ENCODE measurements around the gene CCDC92. TPM values are rescaled to one million over a fixed set of nuclear protein-coding genes. Genes with fewer than 3 reads are reported as not detected.
"Not testable (repeated sequence)": the region's sequence is repeated elsewhere in the genome, so short reads cannot be mapped to it uniquely, and the experiment has no call there.

The CCDC92 gene
- total RNA-seq, 1 donor from 2014 or later = 55.1 TPM

- Mint-ChIP-seq H3K4me1 (ENCODE audit: unreplicated experiment) (peaks cover 40% of the 10 kb centered on the region), H3K4me3 (ENCODE audit: unreplicated experiment) (no peak overlapping the region), H3K36me3 (ENCODE audit: unreplicated experiment) (peaks cover 21% of the 10 kb centered on the region), H3K9me3 (ENCODE audit: unreplicated experiment) (no peaks in the 10 kb centered on the region), H3K27ac (ENCODE audit: unreplicated experiment) (peak overlapping the region; percentile 9), H3K27me3 (ENCODE audit: unreplicated experiment) (no peaks in the 10 kb centered on the region)
- peak; percentile 70 for DNase-seq (ENCODE audit: extremely low spot score, unreplicated experiment)
- TF ChIP-seq CTCF (IDR thresholded peaks at IDR 0.05) = no peak
These were observed 23.5 kb downstream of the CCDC92 start for GRCh38 chr12:123948796-123949769.

DNA sequence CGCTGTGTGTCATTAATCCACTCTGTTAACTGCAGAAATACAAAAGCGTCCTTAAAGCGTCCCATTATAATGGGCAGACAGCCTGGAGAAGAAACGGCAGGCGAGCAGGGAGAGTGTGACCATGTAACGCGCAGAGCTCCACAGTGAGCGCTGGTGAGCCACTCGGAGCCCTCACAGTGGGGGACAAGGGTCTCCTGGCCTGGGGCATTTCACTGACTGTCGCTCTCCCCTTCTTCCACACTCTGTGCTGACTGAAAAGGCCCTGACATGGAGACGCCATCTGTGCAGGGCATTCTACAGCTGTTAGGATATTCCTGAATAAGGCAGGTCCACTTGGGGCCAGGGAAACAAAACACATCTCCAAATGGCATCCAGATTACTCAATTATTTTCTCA, 24.2 kb downstream of the CCDC92 start:
- Mint-ChIP-seq H3K27ac (ENCODE audit: unreplicated experiment) (peak overlapping the region; percentile 9), H3K27me3 (ENCODE audit: unreplicated experiment) (no peaks in the 10 kb centered on the region), H3K4me3 (ENCODE audit: unreplicated experiment) (no peak overlapping the region), H3K9me3 (ENCODE audit: unreplicated experiment) (no peaks in the 10 kb centered on the region), H3K4me1 (ENCODE audit: unreplicated experiment) (peaks cover 45% of the 10 kb centered on the region), H3K36me3 (ENCODE audit: unreplicated experiment) (peaks cover 21% of the 10 kb centered on the region)
- no peak for TF ChIP-seq CTCF (IDR thresholded peaks at IDR 0.05)
- no peak for DNase-seq (ENCODE audit: extremely low spot score, unreplicated experiment)

- H3K27ac Mint-ChIP-seq (ENCODE audit: unreplicated experiment); DNase-seq (ENCODE audit: extremely low spot score, unreplicated experiment); H3K4me3 Mint-ChIP-seq (ENCODE audit: unreplicated experiment); H3K27me3 Mint-ChIP-seq (ENCODE audit: unreplicated experiment); H3K9me3 Mint-ChIP-seq (ENCODE audit: unreplicated experiment): not testable (repeated sequence)
- Mint-ChIP-seq H3K4me1 (ENCODE audit: unreplicated experiment) (peaks cover 49% of the 10 kb centered on the region), H3K36me3 (ENCODE audit: unreplicated experiment) (peaks cover 21% of the 10 kb centered on the region)
These were observed 25.1 kb downstream of the CCDC92 start for GRCh38 chr12:123947531-123947930.

DNA sequence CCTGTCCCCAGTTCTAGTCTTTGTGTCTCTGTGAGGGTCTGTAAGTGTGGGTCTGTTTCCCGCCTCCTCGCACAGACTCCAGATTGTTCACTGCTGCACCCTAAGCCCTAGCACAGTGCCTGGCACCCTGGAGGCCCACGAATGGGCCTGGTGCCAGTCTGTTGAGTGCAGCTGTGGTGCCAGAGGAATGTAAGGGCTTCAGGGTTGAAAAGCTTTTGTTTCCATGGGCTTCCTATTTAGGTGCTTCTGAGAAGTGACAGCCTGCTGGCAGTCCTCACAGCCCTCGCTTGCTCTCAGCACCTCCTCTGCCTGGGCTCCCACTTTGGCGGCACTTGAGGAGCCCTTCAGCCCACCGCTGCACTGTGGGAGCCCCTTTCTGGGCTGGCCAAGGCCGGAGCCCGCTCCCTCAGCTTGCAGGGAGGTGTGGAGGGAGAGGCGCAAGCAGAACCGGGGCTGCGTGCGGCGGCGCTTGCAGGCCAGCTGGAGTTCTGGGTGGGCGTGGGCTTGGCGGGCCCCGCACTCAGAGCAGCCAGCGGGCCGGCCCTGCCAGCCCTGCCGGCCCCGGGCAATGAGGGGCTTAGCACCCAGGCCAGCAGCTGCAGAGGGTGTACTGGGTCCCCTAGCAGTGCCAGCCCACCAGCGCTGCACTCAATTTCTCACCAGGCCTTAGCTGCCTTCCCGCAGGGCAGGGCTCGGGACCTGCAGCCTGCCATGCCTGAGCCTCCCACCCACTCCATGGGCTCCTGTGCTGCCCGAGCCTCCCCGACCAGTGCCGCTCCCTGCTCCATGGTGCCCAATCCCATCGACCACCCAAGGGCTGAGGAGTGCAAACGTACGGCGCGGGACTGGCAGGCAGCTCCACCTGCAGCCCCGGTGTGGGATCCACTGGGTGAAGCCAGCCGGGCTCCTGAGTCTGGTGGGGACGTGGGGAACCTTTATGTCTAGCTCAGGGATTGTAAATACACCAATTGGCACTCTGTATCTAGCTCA, 25.8 kb downstream of the CCDC92 start:
- H3K27ac Mint-ChIP-seq (ENCODE audit: unreplicated experiment) = not testable (repeated sequence)
- peak; percentile 83 for DNase-seq (ENCODE audit: extremely low spot score, unreplicated experiment)

DNA sequence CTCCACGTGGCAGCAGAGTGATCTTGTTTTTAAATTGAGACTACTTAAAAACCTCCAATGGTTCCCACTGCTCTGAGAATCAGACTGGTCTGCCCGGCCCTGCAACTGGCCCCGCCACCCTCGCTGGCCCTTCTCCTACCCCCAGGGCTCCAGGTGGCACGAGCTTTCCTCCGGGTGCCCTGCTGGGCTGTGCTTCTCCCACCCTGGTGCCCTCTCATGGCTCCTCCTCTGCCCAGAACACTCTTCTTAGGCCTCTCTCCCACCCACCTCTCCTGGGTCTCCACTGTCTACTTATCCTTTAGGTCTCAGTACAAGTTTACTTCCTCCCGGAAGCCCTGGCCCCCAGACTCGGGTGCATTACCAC, 26.5 kb downstream of the CCDC92 start:
- Mint-ChIP-seq H3K4me3 (ENCODE audit: unreplicated experiment) (no peak overlapping the region), H3K9me3 (ENCODE audit: unreplicated experiment) (peaks cover 3% of the 10 kb centered on the region), H3K4me1 (ENCODE audit: unreplicated experiment) (peaks cover 48% of the 10 kb centered on the region), H3K27me3 (ENCODE audit: unreplicated experiment) (no peaks in the 10 kb centered on the region), H3K36me3 (ENCODE audit: unreplicated experiment) (peaks cover 32% of the 10 kb centered on the region), H3K27ac (ENCODE audit: unreplicated experiment) (no peak overlapping the region)
- no peak for TF ChIP-seq CTCF (IDR thresholded peaks at IDR 0.05)
- DNase-seq (ENCODE audit: extremely low spot score, unreplicated experiment) = peak; percentile 77

More for the DNA sequence above, 25.8 kb downstream of the CCDC92 start:
- not testable (repeated sequence) for H3K9me3 Mint-ChIP-seq (ENCODE audit: unreplicated experiment); H3K27me3 Mint-ChIP-seq (ENCODE audit: unreplicated experiment); H3K4me3 Mint-ChIP-seq (ENCODE audit: unreplicated experiment)
- Mint-ChIP-seq H3K36me3 (ENCODE audit: unreplicated experiment) (peaks cover 25% of the 10 kb centered on the region), H3K4me1 (ENCODE audit: unreplicated experiment) (peaks cover 49% of the 10 kb centered on the region)
